Mononuclear cell (primary cell): Measurements from ENCODE around the gene ADSS1. TPM values are rescaled to one million over a fixed set of nuclear protein-coding genes. Genes with fewer than 3 reads are reported as not detected.

Experiments
- H3K27me3 ChIP-seq: 2 replicates; pipeline ENCODE4 v1.6.0; 2011; ENCODE audit warnings: low read length, control low read depth; ENCODE audit not compliant: insufficient read depth
- H3K4me1 ChIP-seq: 2 replicates; pipeline ENCODE4 v1.5.1; 2011; ENCODE audit warnings: mild to moderate bottlenecking, low read length, control low read depth; ENCODE audit not compliant: insufficient read depth
- H3K4me3 ChIP-seq: 2 replicates; pipeline ENCODE4 v1.5.1; 2011; ENCODE audit warnings: mild to moderate bottlenecking, low read length, moderate library complexity
- H3K9me3 ChIP-seq: 2 replicates; pipeline ENCODE4 v1.5.1; 2011; ENCODE audit warnings: low read depth, mild to moderate bottlenecking, control low read depth, low read length
- total RNA-seq: library from RNA; depleted of rRNA; stranded (reverse); fragments of >200 nt; gene quantifications from one replicate; pipeline ENCODE4 v1.2.3, GENCODE V29; 2012

The ADSS1 gene
- total RNA-seq, 1 donor: 1.9 TPM

DNA sequence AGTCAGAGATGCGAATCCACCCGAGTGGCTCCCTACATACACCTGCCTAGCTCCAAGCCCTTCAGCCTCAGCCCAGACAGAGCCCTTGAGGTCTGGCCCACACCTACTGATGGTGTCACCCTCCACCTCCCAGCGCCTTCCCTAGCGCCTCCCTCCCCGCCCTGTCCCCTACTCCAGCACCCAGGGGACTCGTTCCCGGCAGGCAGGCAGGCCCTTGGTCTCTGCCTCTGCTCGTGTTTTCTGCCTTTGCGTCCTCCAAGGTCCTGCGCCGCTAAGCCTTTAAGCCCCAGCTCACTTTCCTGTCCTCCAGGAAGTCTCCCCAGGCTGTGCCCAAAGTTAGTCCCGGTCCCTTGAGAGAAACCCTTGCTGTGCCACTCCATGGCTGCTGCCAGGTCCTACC lies 21.9 kb upstream of the ADSS1 start:
- H3K27me3 ChIP-seq: no peaks in the 10 kb centered on the region
- no peak overlapping the region for H3K4me3 ChIP-seq
- no peaks in the 10 kb centered on the region for H3K4me1 ChIP-seq
- no peaks in the 10 kb centered on the region for H3K9me3 ChIP-seq

DNA sequence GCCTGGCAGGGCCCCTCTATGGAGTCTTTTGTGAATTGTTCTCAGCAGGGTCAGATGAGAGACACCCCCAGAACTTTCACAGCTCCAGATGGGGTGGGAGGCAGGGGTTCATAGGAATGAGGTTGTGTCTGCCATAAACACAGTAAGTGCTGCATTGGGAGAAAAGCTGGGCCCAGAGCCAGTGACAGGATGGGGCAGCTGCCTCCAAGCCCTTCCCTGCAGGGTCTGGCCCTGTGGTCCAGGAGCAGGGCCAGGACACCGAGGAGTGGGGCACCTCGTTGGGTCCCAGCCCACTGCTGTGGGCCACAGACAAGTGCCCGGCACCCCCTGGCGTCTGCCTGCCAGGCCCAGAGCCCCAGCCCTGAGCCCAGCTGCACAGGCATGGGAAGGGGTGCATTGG lies 21.4 kb upstream of the ADSS1 start:
- Histone ChIP-seq H3K9me3 (no peaks in the 10 kb centered on the region), H3K4me1 (no peaks in the 10 kb centered on the region), H3K4me3 (no peak overlapping the region), H3K27me3 (no peaks in the 10 kb centered on the region)

DNA sequence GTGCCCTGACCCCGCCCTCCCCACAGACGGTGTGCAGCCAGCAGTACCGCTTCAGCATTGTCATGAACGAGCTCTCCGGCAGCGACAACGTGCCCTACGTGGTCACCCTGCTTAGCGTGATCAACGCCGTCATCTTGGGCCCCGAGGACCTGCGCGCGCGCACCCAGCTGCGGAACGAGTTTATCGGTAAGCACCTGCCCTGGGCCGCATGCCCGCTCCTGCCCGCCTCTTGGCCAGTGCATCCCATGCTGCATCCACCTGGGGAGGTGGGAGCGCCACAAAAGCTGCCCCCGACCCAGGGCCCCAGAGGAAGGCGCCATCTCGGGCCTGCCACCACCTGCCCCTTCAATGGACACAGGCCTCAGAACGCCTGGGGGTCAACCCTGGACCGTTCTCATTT lies 20.8 kb upstream of the ADSS1 start:
- H3K4me1 ChIP-seq: no peaks in the 10 kb centered on the region
- H3K9me3 ChIP-seq: no peaks in the 10 kb centered on the region
- H3K4me3 ChIP-seq: no peak overlapping the region
- no peaks in the 10 kb centered on the region for H3K27me3 ChIP-seq

DNA sequence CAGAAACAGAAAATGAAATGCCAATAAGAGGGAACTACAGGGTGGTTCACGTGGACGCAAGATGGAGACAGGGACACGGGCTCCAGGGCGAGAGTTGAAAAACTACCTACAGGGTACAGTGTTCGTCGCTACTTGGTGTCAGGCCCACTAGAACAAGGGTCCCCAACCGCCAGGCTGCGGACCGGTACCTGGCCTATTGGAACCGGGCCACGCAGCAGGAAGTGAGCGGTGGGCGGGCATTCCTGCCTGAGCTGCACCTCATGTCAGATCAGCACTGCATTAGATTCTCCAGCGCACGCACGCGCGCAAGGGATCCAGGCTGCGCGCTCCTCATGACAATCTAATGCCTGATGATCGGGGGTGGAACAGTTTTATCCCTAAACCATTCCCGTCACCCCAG lies 19.8 kb upstream of the ADSS1 start:
- Histone ChIP-seq H3K9me3 (no peaks in the 10 kb centered on the region), H3K4me1 (no peaks in the 10 kb centered on the region), H3K27me3 (no peaks in the 10 kb centered on the region), H3K4me3 (no peak overlapping the region)

DNA sequence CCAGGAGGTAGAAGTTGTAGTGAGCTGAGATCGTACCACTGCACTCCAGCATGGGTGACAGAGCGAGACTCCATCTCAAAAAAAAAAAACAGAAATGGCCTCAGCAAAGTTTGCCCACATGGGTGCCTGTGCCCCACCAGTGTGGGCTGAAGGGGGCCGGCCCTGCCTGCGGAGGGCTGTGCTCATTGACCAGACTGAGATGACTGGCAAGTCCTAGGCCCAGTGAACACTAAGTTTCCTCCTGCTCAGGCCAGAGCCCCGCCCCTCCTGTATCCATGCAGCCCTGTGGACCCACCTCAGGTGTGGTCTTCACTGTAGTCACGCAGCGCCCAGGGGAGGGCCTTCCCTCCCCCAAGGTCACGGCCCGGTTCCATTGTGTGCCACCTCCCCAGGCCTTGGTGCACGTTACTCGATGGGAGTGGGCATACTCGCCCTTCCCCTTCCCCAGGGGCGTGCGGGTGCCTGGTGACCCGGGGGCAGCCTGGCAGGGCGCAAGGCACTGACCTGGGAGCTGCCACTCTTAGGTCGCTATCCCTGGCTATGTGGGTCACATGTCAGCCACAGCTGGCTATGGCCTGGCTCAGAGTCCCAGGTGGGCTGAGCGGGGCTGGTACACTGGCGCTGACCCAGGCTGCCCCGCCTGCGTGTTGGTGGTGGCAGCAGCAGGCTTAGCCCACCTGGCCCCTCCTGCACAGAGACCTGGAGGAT lies 18.5 kb upstream of the ADSS1 start:
- no peaks in the 10 kb centered on the region for H3K9me3 ChIP-seq
- H3K4me3 ChIP-seq: no peak overlapping the region
- no peaks in the 10 kb centered on the region for H3K4me1 ChIP-seq
- H3K27me3 ChIP-seq: no peaks in the 10 kb centered on the region

DNA sequence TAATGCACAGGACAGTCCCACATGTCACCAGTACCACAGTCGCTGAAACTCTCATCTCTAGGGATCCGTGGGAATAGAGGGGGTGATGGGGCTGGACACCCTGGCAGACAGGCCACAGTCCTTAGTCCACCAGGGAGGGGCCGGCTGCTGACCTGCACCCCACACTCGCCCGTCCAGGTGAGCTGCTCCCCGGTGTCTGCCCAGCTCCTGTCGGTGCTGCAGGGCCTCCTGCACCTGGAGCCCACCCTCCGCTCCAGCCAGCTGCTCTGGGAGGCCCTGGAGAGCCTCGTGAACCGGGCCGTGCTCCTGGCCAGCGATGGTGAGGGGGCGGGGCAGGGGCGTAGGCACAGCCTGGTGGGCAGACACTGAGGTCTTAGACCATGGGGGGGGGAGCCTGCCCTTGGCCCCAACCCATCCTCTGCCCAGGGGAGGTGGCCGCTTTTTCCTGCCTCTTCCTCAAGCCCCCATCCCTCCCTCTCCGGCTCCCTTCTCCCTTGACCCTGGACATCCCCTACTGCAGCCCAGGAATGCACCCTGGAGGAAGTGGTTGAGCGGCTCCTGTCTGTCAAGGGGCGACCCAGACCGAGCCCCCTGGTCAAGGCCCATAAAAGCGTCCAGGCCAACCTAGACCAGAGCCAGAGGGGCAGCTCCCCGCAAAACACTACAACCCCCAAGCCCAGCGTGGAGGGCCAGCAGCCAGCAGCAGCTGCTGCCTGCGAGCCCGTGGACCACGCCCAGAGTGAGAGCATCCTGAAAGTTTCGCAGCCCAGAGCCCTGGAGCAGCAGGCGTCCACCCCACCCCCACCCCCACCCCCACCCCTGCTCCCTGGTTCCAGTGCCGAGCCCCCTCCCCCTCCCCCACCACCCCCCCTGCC lies 17.1 kb upstream of the ADSS1 start:
- no peaks in the 10 kb centered on the region for H3K27me3 ChIP-seq
- H3K9me3 ChIP-seq: no peaks in the 10 kb centered on the region
- H3K4me1 ChIP-seq: no peaks in the 10 kb centered on the region
- H3K4me3 ChIP-seq: no peak overlapping the region

DNA sequence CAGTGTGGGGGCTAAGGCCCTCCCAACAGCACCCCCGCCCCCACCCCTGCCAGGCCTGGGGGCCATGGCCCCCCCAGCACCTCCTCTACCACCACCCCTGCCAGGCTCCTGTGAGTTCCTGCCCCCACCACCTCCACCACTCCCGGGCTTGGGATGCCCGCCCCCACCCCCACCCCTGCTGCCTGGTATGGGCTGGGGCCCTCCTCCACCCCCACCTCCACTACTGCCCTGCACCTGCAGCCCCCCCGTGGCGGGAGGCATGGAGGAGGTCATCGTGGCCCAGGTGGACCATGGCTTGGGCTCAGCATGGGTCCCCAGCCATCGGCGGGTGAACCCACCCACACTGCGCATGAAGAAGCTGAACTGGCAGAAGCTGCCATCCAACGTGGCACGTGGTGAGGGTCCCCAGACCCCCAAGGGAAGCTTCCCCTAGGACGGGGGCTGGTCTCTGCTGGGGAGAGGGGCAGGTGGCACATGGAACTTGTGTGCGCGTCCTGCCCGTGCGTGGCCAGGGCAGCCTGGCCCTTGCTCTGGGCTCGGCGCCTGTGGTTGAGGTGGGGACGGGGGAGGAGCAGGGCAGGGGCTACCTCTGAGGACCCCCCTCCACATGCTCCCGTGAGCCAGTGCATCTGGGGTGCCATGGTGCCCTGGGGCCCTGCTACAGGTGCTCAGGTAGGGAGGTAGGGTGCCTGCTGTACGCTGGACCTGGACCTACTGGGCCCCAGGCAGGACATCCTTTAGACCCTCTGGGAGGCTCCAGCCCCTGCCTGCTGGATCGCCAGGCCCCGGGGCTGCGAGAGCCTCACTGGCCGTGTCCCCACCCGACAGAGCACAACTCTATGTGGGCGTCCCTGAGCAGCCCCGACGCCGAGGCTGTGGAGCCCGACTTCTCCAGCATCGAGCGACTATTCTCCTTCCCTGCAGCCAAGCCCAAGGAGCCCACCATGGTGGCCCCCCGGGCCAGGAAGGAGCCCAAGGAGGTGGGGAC lies 16.1 kb upstream of the ADSS1 start:
- Histone ChIP-seq H3K9me3 (no peaks in the 10 kb centered on the region), H3K4me3 (no peak overlapping the region), H3K4me1 (no peaks in the 10 kb centered on the region), H3K27me3 (no peaks in the 10 kb centered on the region)

DNA sequence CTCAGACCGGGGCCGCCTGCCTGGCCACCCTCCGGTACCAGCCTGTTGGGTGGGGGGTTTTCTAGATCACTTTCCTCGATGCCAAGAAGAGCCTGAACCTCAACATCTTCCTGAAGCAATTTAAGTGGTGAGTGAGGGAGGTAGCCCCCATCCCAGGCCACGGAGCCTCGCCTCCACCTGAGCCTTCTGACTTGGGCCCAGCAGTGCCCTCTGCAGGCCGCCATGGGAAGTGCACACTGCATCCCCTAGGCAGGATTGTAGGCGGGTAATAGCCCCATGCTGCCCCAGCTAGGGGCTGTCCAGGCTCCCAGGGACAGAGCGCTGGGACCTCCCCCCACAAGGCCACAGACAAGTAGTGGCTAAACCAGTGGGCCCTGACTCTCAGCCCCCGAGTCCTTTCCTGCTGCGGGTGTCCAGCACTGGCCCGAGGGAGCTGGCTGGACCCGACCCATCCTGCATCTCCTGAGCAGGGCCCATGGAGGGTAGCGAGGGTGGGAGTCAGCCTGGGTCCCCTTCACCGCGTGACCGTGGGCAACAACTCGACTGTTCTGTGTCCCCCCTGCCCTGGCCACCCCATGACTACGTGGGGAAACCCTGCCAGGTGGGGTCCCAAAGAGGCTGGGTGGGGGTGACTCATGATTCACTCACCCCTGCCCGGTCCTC lies 15.3 kb upstream of the ADSS1 start:
- H3K9me3 ChIP-seq: no peaks in the 10 kb centered on the region
- no peaks in the 10 kb centered on the region for H3K27me3 ChIP-seq

DNA sequence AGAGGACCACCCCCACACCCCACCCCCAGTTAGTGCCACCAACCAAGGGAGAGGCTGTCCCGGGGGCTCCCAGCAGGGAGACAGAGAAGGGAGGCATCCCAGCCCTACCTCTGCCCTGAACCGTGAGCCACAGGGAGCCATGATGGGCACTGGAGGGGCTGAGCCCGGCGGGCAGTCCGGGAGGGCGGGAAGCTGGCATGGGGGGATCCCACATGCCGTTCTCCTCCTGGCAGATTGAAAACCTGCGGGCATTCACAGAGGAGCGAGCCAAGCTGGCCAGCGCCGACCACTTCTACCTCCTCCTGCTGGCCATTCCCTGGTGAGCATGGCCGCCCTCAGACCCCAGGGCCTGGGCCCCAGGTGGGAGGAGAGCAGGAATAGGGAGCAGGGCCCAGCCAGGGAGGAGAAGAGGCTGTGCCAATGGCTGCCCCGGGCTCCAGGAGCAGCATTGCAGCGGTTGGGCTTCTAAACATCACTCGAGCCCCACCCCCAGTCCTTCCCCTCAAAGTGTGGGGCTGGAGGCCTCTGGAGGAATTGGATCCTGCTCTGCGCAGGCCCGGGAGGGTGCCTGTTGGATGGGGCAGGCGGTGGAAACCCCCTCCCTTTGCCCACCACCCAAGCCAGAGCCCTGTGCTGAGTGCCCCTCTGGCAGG lies 14.5 kb upstream of the ADSS1 start:
- no peaks in the 10 kb centered on the region for H3K27me3 ChIP-seq
- no peak overlapping the region for H3K4me3 ChIP-seq
- no peaks in the 10 kb centered on the region for H3K4me1 ChIP-seq
- no peaks in the 10 kb centered on the region for H3K9me3 ChIP-seq

More for the DNA sequence above, 15.3 kb upstream of the ADSS1 start:
- H3K4me3 ChIP-seq: no peak overlapping the region
- H3K4me1 ChIP-seq: no peaks in the 10 kb centered on the region

DNA sequence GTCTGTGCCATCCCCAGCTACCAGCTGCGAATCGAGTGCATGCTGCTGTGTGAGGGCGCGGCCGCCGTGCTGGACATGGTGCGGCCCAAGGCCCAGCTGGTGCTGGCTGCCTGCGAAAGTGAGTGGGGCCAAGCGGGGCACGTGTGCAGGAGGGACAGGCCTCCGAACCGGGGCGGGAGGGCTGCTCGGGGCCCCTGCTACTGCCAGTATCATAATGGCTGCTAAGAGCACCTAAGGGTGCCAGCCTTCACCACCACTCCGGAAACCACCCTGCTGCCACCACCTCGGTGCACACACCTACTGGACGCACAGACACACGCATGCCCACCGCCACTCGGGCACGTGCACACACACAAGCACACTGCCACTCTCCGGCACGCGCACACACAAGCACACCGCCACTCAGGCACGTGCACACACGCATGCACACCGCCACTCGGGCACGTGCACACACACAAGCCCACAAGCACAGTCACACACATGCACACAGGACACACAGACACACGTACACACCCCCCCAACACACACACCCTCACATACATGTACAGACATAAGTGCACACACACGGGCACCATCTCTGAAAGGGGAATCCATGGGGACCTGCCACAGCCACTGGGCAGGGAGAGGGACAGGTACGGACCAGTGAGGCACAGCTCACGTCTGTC lies 13.8 kb upstream of the ADSS1 start:
- Histone ChIP-seq H3K9me3 (no peaks in the 10 kb centered on the region), H3K4me1 (no peaks in the 10 kb centered on the region), H3K4me3 (no peak overlapping the region), H3K27me3 (no peaks in the 10 kb centered on the region)

DNA sequence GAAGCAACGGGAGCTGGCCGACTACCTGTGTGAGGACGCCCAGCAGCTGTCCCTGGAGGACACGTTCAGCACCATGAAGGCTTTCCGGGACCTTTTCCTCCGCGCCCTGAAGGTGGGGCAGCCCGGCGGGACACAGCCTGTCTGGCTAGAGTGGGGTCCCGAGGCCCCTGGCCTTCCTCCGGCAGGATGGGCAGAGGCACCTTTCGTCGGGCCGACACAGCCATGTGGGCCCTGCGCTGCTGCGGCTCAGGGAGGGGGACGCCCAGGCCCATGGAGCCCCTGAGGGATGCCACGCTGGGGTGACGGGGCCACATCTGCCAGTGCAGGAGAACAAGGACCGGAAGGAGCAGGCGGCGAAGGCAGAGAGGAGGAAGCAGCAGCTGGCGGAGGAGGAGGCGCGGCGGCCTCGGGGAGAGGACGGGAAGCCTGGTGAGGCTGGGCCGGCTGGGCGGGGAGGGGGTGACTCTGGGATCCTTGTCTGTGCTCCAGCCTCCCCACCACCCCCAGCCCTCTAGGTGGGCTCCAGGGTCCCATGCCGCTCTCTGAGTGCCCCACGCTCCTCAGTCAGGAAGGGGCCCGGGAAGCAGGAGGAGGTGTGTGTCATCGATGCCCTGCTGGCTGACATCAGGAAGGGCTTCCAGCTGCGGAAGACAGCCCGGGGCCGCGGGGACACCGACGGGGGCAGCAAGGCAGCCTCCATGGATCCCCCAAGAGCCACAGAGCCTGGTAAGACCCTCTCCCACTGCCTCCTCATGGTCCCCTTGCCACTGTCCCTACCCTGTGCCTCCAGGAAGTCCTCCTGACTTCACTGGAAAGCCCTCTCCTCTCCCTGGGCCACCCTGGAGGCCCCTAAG lies 10.9 kb upstream of the ADSS1 start:
- Histone ChIP-seq H3K27me3 (no peaks in the 10 kb centered on the region), H3K4me1 (no peaks in the 10 kb centered on the region), H3K9me3 (no peaks in the 10 kb centered on the region), H3K4me3 (no peak overlapping the region)

DNA sequence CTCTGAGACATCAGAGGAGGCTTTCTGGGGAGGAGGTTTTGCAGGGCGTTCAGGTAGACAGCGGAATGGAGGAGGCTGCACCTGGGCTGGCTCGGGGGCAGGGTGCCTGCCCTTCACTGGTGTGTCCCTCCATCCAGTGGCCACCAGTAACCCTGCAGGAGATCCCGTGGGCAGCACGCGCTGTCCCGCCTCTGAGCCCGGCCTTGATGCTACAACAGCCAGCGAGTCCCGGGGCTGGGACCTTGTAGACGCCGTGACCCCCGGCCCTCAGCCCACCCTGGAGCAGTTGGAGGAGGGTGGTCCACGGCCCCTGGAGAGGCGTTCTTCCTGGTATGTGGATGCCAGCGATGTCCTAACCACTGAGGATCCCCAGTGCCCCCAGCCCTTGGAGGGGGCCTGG lies 10.0 kb upstream of the ADSS1 start:
- Histone ChIP-seq H3K4me1 (no peaks in the 10 kb centered on the region), H3K4me3 (no peak overlapping the region)

DNA sequence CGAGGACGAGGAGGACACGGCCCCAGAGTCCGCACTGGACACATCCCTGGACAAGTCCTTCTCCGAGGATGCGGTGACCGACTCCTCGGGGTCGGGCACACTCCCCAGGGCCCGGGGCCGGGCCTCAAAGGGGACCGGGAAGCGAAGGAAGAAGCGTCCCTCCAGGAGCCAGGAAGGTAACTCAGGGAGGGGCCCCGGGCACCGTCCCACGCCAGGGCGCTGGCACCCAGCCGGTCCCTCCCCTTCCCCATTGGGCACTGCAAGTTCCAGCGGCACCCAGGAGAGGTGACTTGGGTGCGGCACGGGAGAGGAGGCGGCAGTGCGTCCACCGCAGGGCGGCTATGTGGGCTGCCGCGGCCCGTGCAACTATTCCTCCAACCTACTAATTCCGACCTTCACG lies 9.3 kb upstream of the ADSS1 start:
- Histone ChIP-seq H3K4me1 (no peaks in the 10 kb centered on the region), H3K9me3 (no peaks in the 10 kb centered on the region), H3K27me3 (no peaks in the 10 kb centered on the region), H3K4me3 (no peak overlapping the region)

More for the DNA sequence above, 10.0 kb upstream of the ADSS1 start:
- no peaks in the 10 kb centered on the region for H3K9me3 ChIP-seq
- H3K27me3 ChIP-seq: no peaks in the 10 kb centered on the region
